Hematopoietic multipotent progenitor cell (in vitro differentiated cells): ENCODE data around the gene LHX3. TPM values are rescaled to one million over a fixed set of nuclear protein-coding genes. Genes with fewer than 3 reads are reported as not detected.
A peak's percentile ranks its signal among the peaks of the same experiment; 100 is the strongest.

Experiments
- DNase-seq, 3 donors: peaks; one replicate each; pipeline ENCODE4 v3.0.0-alpha.2; 2011 to 2015; ENCODE audit warnings: low read depth in 2 of 3, low spot score in 2 of 3
- total RNA-seq: library from RNA; depleted of rRNA; stranded (reverse); fragments of >200 nt; gene quantifications from one replicate; pipeline ENCODE4 v1.2.3, GENCODE V29; 2012

The LHX3 gene
- total RNA-seq = 0.27 TPM

DNA sequence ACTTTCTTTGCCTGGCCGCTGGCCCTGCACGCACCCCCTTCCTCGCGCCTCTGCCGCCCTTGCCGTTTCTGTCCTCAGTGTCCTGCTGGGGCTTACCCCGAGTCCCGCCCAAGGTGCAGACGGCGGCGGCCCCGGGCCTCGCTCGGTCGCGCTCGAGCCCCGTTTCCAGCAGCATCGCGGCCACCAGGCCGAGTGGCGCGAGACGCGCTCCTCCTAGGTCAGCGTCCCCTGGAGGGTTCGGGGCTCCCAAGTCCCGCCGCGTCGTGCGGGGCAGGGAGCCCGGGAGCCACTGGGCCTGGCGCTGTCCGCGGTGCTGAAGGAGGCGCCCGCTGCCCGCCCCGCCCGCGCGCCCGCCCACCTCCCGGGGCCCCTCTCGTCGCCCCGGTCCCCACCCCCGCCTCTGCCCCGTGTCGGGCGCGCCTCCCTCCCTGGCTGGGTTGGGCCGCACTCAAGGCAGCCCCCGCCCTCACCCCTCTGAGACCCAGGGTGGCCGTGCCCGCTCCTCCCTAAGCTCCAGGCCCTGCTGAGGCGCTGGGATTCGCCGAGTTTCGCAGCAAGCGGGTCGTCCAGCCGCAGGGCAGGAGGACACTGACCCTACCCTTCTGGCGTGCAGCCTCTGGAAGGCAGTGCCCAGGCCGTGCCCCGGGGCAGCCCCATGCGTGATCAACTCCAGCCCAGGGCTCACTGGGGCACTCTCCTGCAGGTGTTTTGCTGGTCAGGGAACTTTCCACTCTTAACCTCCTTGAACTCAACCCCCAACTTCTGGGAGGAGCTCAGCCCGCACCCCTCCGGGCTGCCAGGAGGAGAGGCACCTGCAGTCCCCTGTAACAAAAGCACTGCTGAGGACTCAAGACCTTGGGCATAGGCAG, at the start of gene LHX3:
Gene LHX3, minus strand, starts transcription at position 291 of the 869 bp plus-strand sequence. Its CDS starts 116 bp downstream, at position 175.
- DNase-seq = peak in 2 of 3 donors; percentile 53 to 62

DNA sequence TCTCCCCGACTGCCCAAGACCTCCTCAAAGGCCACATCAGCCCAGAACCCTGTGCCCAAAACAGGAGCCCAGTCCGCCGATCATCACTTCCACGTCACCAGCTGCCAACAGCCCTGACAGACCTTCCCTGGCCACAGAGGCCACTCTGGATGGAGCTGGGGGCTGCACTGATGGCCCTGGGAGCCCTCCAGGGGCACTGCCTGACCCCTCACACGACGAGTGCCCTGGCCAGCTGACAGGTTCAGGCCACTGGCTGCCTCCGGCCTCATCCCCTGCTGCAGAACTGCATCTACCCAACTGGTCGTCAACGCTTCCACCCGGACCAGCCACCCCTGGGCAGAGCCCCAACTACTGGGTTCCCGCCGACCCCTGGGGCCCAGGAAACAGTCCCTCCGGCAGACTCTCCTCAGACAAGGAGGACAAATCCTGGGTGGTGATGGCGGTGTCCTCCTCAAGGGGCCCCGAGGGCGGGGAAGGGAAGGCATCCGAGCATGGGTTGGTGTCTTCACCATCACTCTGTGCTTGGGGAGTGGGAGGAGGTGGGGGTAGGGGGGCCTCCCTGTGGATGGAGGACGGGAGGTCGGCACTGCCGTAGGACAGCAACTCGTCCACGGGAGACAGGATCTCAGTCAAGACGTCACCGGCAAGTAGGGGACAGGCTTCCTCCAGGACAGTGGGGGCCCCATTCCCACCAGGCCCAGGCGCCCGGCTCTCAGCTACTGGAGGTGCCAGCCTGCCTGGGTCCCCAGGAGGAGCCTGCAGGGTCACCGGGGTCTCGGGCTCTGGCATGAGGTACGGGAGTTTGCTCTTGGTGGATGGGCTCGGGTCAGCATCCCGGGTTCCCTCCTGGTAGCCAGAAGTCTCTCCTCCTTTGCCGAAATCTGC, 48.6 kb upstream of the LHX3 start:
- no peak for DNase-seq

DNA sequence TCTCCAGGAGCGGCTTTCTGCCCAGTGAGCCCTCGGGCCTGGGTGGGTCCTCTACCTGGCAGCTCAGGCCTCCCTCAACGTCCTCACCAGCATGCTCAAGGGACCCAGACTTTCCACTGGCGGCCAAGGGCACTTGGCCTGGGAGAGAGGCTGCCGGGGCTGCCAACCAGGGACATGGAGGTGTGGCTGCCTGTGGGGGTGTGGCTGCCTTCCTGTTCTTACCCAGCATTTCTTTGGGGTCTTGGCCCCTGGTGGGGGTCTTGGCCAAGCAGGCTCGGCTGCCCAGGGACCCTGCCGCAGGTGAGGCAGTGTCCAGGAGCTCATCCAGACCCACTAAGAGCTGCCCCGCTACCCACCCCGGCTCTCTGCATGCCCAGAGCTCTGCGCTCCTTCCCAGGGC, 47.9 kb upstream of the LHX3 start:
- DNase-seq = no peak

DNA sequence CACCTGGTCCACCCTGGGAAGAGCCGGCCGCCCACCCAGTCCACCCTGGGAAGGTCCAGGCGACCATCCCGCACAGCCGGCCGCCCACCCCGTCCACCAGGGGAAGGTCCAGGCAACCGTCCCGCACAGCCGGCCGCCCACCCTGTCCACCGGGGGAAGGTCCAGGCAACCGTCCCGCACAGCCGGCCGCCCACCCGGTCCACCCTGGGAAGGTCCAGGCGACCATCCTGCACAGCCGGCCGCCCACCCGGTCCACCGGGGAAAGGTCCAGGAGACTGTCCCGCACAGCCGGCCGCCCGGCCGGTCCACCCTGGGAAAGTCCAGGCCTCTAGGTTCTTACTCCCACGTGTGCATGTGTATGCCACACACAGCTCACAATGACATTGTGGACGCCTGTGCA, 47.4 kb upstream of the LHX3 start:
- DNase-seq = no peak

DNA sequence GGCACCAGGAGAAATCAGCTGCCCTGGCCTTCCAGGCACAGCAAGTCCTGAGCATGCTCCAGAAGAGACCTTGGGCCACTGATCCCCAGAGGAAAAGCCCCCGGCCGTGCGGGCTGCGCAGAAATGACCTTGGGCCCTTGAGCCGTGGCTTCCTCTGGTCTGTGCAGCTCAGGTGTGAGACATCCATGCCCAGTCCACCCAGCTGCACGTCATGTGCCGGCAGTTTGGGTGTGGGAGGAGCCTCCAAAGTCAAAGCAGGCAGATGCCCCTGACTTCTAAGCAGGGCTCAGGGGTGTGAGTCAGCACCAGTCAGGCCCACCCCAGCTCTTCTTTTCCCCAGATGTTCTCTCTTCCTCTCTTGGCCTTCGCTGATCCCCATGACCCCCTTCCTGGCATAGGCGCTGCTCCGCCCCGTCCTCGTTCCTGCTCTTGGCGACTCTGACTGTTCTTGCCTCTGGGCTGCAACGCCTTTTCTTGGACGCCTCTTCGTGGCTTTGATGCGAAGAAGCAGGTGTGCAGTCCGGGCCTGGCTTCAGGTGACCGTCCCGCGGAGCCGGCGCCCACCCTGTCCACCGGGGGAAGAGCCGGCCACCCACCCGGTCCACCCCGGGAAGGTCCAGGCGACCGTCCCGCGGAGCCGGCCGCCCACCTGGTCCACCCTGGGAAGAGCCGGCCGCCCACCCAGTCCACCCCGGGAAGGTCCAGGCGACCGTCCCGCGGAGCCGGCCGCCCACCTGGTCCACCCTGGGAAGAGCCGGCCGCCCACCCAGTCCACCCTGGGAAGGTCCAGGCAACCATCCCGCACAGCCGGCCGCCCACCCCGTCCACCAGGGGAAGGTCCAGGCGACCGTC, 46.6 kb upstream of the LHX3 start:
- no peak for DNase-seq

DNA sequence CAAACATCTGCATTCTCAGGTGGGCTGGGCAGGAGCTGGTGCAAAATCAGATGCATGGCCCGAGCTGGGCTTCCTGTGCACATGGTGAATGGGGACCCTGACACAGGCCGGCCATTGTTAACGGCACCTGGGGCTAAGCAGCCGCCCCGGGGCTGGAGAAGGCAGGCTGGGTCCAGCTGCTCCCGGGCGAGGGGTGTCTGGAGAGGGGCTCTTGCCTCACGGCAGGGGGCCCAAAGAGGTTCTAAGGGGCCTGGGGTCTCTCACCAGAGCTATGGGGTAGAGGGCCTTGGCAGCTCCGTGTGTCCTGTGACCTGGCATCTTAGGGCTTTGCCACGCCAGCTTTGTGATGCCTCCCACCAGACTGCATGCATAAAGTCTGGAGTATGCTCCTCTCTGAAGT, 45.7 kb upstream of the LHX3 start:
- no peak for DNase-seq

DNA sequence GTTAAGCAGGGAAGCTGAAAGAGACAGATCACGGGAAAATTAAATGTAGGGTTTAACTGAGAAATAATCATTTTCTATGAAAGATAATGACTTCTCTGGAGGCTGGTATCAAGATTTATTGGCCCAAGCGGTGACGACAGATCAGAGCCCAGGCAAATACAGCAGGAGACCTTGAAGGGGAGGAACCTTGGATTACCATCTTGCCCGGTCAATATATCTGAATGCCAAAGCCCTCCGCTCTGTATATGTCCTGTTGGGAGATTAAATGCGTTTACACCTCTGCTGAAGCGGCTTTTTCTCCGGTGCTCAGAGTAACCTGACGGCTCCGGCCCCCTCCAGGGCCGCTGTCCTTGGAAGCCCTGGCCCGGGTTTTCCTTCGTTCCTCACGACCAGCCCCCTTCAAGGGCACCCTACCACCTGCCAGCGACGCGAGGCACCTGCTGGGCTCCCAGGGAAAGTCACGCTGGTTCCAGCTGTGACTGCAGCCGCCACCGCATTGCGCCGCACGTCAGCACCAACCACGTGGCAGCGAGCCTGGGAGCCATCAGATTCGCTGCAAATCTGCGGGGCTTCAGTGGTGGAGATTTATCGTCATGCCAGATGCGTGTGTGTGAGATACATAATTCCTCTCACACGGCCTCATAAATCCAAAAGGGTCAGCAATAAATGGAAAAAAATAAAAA, 45.1 kb upstream of the LHX3 start:
- DNase-seq = no peak

DNA sequence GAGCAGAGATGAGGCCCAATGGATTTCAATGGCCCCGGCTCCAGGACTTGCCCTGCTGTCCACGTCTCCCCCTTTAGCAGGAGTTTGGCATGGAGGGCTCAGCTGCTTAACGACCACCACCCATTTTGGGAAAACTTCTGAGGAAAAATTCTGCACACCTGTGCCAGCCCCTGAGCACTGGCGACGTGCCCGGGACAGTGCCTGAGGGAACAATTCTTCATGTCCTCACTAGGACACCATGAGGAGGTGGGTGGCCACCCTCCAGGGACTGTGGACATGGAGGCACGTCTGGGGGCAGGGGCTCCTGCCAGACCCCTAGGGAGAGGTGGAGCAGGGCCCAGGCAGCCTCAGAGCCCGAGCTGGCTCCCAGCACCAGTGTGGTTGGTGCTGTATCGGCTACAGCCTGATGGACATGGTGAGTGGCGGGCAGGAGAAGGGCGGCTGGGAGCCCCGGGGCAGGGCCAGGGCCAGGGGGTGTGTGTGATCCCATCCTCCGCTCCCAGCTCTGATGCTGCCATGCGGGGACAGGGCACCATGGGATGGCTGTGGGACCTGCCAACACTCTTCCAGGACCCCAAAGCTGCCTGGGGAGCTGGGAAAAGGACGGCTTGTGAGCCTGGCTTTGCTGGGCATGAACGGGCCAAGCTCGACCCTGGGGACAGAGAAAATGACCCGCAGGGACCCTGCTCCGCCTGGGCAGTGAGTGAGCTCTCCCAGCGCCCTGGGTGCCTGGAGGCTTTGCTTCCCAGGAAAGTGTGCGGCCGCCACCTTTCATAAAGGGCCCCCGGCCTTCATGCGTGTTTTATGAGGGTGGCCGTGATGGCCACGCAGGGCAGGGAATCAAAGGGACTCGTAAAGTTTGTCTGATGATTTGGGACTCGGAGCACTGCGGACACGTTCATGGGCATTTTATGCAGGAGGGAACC, 44.3 kb upstream of the LHX3 start:
- DNase-seq = no peak

DNA sequence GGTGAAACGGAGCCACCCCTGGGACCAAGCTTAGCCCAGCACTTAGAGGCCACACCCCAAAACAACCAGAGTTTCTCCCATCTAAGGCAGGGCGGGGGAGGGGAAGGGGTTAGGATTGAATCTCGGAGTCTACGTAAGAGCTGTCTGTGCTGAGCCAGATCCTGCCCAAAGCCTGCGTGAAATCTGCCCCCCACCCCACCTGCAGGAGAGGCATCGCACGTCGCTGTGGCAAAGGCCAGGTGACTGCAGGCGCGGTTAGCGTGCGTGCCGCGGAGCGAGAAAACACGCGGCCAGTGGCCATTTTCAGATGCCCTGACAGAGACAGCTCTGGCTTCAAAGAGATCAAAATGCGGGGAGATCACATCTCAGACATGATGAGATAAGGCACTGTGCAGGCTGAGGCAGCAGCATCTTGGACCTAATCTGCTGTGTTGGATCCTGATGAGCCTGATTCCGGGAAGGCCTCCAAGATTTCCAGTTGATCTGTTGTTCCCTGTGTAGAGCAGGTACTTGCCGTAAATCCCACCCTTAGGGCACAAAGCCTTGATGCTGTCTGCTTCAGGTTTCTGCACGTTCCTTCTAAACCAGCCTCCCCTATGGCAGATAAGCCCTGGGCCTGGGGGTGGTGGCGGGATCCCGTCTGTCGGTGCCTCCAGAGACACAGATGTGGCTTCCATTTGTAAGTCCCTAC, 43.2 kb upstream of the LHX3 start:
- no peak for DNase-seq

DNA sequence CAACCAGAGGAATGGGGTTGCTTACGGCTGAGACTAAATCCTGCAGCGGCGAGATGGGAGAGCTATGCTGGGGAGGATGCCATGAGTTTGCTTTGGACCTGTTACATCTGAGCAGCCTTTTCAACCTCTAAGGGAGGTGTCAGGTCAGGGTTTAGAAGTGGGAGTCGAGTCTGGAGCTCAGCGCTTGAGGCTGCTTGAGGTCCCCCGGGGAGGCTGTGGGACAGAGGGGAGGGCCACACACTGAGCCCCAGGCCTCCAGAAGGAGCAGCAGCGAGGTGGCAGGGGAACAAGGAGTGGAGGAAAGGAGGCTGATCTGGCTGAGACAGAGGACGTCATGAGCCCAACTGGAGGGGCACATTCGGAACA, 42.6 kb upstream of the LHX3 start:
- DNase-seq = no peak

DNA sequence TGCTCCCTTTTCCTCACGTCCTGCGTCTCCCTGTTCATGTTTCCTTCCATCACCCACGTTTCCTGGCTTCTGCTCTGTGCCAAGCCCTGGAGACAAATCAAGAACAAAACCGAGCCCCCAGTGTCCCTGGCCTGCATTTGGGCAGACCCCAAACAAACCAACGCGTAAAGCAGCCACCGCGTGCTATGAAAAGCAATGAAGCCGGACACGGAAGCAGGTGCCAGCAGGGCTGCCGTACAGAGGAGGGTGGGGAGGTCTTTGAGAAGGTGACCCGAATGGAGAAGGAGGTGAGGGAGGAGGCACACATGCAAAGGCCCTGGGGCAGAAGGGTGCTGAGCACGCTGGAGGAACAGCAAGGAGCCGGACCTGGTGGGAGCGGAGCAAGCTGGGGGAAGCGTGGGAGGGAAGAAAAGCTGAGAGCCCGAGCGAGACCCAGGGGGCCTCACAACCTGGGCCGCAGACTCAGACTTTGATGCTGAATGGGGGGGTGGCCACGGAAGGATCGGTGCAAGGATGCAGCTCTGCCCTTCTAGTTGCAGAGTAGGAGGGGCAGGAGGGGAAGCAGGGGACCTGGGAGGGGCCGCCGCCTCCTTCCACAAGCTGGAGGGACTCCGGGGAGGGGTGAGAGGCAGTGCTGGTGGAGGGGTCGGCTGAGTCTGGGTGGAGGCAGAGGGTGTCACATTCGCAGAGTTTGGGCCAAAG, 42.1 kb upstream of the LHX3 start:
- DNase-seq = no peak

DNA sequence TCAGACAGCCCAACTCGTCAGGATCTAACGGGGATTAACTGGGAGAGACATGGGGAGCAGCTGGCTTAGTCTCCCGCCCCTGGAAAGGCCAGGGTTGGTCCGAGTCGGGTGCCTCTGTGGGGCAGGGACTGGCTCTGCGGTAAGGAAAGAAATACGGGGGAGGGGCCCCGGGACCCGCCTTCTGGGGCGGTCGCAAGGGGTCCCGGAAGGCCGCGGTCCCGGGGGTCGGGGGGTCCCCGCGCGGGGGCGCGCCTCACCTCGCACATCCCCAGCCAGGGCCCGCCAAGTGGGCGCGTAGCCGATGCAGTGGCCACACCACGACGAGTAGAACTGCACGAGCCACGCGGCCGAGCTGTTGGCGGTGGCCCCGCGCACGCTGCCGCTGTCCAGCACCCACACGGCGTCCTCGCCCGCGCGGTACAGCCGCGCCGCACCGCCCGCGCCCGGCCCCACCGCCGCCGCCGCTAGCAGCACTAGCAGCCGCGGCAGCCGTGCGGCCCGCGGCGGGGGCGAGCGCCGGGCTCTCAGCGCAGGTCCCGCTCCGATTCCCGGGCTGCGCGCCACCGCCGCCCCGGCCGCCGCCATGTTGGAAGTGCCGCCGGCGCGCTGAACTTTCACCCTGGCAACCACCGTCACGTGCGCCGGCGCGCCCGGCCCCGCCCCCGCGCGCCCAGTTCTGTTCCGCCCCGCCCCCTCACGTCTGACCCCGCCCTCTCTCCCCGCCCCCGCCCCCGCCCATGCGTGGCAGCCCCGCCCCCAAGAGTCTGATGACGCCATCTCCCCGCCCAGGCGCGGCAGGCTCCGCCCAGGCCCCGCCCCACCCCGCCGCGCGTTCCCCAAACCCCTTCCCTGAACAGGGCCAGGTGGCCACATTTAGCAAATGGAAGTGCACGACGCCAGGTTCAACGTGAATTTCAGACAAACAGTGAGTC, 40.6 kb upstream of the LHX3 start, which contains the start of gene QSOX2:
Gene QSOX2, minus strand, starts transcription at position 594 of the 932 bp plus-strand sequence. Its CDS starts 9 bp downstream, at position 585.
- DNase-seq = peak; percentile 74 to 82 (median 76)

DNA sequence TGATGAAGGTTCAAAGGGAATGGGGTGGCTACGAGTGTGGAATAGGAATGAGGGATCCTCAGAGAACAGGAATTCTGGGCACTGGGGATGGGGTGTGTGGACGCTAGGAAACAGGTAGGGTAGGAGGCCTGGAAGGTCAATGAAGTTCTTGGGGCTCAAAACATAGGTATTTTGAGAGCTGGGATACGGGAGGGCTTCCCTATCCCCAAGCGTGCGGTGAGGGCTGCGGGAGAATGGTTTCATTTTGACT, 40.0 kb upstream of the LHX3 start:
- DNase-seq = no peak

DNA sequence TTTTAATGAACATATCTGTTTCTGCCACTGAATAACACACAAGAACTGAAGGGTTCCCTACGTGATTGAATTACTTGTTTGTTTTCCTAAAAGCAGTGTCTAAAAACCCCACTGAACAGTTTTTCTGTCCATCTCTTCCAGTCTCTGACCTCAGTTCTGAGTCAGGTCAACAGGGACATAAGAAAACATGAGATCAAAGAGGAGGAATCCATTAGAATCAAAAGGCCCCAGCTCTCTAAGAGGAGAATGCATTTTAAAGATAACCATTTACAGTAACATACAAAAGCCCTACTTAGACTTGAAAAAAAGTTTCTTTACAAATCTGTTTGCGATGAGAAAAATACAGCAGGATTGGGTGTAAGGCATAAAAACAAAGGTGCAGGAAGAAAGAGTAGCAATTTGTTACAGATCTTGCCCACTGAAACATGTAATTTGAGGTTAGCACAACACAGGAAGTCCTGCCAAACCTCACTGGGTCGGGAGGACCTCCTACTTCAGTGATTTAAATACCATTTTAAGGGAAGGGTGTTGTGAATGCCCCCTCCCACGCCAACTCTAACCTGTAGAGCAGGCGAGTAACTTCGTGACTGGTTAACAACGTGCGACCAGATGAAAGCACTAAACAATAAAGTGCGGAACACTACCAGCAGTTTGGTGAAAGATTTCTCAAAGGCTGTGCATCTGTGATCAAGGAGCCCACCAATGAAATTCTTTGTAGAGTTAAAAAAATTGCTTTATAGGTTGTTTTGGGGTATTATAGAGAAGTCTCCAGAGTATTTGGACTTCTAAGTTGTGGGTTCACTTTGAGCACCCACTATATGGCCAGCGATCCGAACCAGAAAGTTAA, 39.4 kb upstream of the LHX3 start:
- DNase-seq = peak in 1 of 3 donors; percentile 26

DNA sequence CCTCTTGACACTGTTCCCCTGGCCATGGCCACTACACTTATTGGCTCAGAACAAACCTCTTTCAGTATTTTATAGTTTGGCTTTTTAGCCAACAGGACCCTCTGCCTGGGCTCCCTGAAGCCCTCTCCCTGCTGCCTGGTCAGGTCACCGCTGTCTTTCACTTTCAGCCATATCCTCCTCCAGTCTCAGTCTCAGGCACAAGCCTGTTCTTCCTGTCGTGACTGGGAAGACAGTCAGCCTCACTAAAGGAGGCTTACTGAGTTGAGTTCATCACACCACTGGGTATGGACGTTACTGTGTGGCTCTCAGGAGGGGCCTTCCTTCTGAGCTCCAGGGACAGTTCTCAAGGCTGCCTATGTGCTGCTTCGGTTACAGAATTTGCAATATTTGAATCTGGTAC, 38.7 kb upstream of the LHX3 start:
- DNase-seq = no peak

DNA sequence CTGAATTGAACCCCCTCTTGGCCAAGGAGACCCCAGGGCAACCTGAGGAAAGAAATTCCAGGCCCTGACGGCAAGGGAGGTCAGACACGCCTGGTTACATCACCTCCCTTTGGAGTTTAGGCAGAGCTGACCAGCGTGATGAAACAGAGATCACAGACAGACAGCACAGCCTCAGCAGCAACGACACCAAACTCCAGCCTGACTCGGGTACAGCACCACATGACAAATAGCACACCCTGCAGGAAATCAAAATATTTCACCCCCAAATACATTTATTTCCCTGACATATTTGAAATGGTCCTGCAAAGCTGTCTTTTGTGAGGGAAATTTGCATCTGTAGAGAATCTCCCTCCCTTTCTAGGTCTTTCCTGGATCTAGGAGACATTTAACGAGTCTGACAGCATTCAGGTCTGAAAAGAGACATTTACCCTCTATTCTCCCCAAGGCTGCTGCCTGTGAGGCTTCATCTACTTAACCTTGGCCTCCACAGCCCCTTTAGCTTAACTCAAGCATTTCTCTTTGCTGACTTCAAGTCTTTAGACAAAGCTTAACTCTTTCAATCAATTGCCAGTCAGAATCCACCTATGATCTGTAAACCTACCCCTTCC, 38.1 kb upstream of the LHX3 start:
- DNase-seq = peak in 1 of 3 donors; percentile 34
